Thoracic aorta (tissue), 2 donors: ENCODE measurements around the gene PCP2. TPM values are rescaled to one million over a fixed set of nuclear protein-coding genes. Genes with fewer than 3 reads are reported as not detected.

Source experiments
- ATAC-seq: fragments of 150-250 bp; one replicate; pipeline ENCODE4 v1.8.0; 2017; ENCODE audit warnings: low read depth; ENCODE audit not compliant: insufficient number of reproducible peaks, low FRiP score
- DNase-seq: peaks from one replicate; pipeline ENCODE4 v3.0.0-alpha.2; 2020; ENCODE audit warnings: low spot score
- H3K27ac ChIP-seq, 2 donors: fragments of 200-600 bp; sonication (generic); 1 replicate in 1 of 2; 2 replicates in 1 of 2; pipeline ENCODE4 v1.5.1; 2016; ENCODE audit warnings: mild to moderate bottlenecking in 2 of 2, moderate library complexity in 2 of 2
- H3K27me3 ChIP-seq: fragments of 200-600 bp; sonication (generic); replicated peaks from 2 replicates; pipeline ENCODE4 v1.6.0; 2016; ENCODE audit warnings: mild to moderate bottlenecking; ENCODE audit not compliant: insufficient read depth
- H3K36me3 ChIP-seq: fragments of 200-600 bp; sonication (generic); one replicate; pipeline ENCODE4 v1.5.1; 2016
- H3K4me1 ChIP-seq, 2 donors: fragments of 200-600 bp; sonication (generic); 1 replicate in 1 of 2; 2 replicates in 1 of 2; pipeline versions ENCODE4 v1.5.1 to v1.6.0; 2016; ENCODE audit warnings: low read depth in 2 of 2, mild to moderate bottlenecking in 1 of 2; ENCODE audit not compliant: control insufficient read depth in 1 of 2
- H3K4me3 ChIP-seq: fragments of 200-600 bp; sonication (generic); 2 replicates; pipeline ENCODE4 v1.5.1; 2016; ENCODE audit warnings: mild to moderate bottlenecking
- H3K9me3 ChIP-seq: fragments of 200-600 bp; sonication (generic); 2 replicates; pipeline ENCODE4 v1.5.1; 2016
- CTCF ChIP-seq: fragments of 200-600 bp; sonication (generic); IDR thresholded peaks from one replicate; pipeline ENCODE4 v1.5.1; 2019; ENCODE audit warnings: antibody characterized with exemption
- total RNA-seq, 2 donors: library from RNA; depleted of rRNA; stranded (reverse); fragments of >200 nt; gene quantifications; one replicate each; pipeline versions ENCODE4 v1.1.0 to v1.2.3, GENCODE V29; 2016

PCP2 gene
- total RNA-seq, 2 donors from 2014 or later, result not detected

GRCh38 chr19:7670150-7670783, 36.7 kb upstream of the PCP2 start:
- H3K27me3 ChIP-seq, result no peaks in the 10 kb centered on the region
- no peaks in the 10 kb centered on the region for H3K36me3 ChIP-seq
- no peak overlapping the region for H3K4me3 ChIP-seq
- H3K9me3 ChIP-seq, result no peaks in the 10 kb centered on the region
- ATAC-seq (no peak), DNase-seq (no peak)
- H3K4me1 ChIP-seq, result no peaks in the 10 kb centered on the region
- no peak overlapping the region for H3K27ac ChIP-seq
- no peak for TF ChIP-seq CTCF

- Histone ChIP-seq H3K27ac (no peak overlapping the region), H3K9me3 (no peaks in the 10 kb centered on the region), H3K27me3 (no peaks in the 10 kb centered on the region), H3K4me3 (no peak overlapping the region), H3K4me1 (no peaks in the 10 kb centered on the region), H3K36me3 (no peaks in the 10 kb centered on the region)
- DNase-seq (no peak), ATAC-seq (no peak)
- no peak for TF ChIP-seq CTCF
Measured at GRCh38 chr19:7669641-7670040, 36.1 kb upstream of the PCP2 start.

- H3K4me1 ChIP-seq, result no peaks in the 10 kb centered on the region
- no peak within 1 kb of the TSS for H3K4me3 ChIP-seq
- H3K27ac ChIP-seq, result no peak within 1 kb of the TSS
- H3K36me3 ChIP-seq, result no peaks in the 10 kb centered on the region
- H3K27me3 ChIP-seq, result no peaks in the 10 kb centered on the region
- ATAC-seq (no peak), DNase-seq (no peak)
- TF ChIP-seq CTCF, result no peak
- H3K9me3 ChIP-seq, result no peaks in the 10 kb centered on the region
Measured at GRCh38 chr19:7668842-7669241, 35.3 kb upstream of the PCP2 start, which contains the start of gene RETN. RETN (plus strand) TSS chr19:7669049; CDS start chr19:7669327, 278 bp downstream.

GRCh38 chr19:7665076-7665475, 31.6 kb upstream of the PCP2 start:
- no peaks in the 10 kb centered on the region for H3K9me3 ChIP-seq
- no peak for TF ChIP-seq CTCF
- no peak overlapping the region for H3K27ac ChIP-seq
- no peak for DNase-seq
- no peaks in the 10 kb centered on the region for H3K36me3 ChIP-seq
- H3K4me3 ChIP-seq, result no peak overlapping the region
- no peaks in the 10 kb centered on the region for H3K27me3 ChIP-seq
- no peaks in the 10 kb centered on the region for H3K4me1 ChIP-seq
- no peak for ATAC-seq

- H3K27me3 ChIP-seq, result no peaks in the 10 kb centered on the region
- no peak for ATAC-seq
- no peak for TF ChIP-seq CTCF
- no peaks in the 10 kb centered on the region for H3K9me3 ChIP-seq
- DNase-seq, result no peak
- no peak overlapping the region for H3K27ac ChIP-seq
- no peaks in the 10 kb centered on the region for H3K36me3 ChIP-seq
- H3K4me3 ChIP-seq, result no peak overlapping the region
- no peaks in the 10 kb centered on the region for H3K4me1 ChIP-seq
Measured at GRCh38 chr19:7663706-7664105, 30.2 kb upstream of the PCP2 start.
